ENCODE results near the gene NSUN7. TPM values are rescaled to one million over a fixed set of nuclear protein-coding genes. Genes with fewer than 3 reads are reported as not detected.

The NSUN7 gene
- total and polyA plus RNA-seq, 9 of the 15 experiments (the other 6 are each of a cell fraction or from before 2014, with no cell fraction given): not detected

GRCh38 chr4:40789031-40789430 lies 39.3 kb downstream of the NSUN7 start:
- ChIA-PET POLR2A (no interaction called here), CTCF (ENCODE audit: low intra/inter-chr PET ratio) (no interaction called here)
- no peak overlapping the region for H3K4me2 ChIP-seq (ENCODE audit: insufficient read depth, low read length)
- H3K4me3 ChIP-seq: no peak overlapping the region
- H3K36me3 ChIP-seq (ENCODE audit: control insufficient read depth, insufficient read depth, low read length): no peaks in the 10 kb centered on the region
- TF ChIP-seq NEUROD1 (IDR thresholded peaks at IDR 0.05; ENCODE audit: borderline replicate concordance, low read depth, low read length, partially characterized antibody) (no peak), BRF1 (IDR thresholded peaks at IDR 0.05; ENCODE audit: borderline replicate concordance, extremely low read depth, insufficient read length) (no peak)
- H3K27ac ChIP-seq (ENCODE audit: extremely low read depth, low read depth, low read length): no peak overlapping the region
- in situ Hi-C loops (cut with MboI): no loop called here
- H3K79me2 ChIP-seq (ENCODE audit: control insufficient read depth, insufficient read depth, low read length): no peaks in the 10 kb centered on the region
- H3K9me3 ChIP-seq (replicated peaks; ENCODE audit: control insufficient read depth, insufficient read depth, low read depth, low read length): no peaks in the 10 kb centered on the region
- WGBS (ENCODE audit: insufficient coverage, low coverage, missing lambda C conversion rate): 0% methylated on average over 1 of the region's 1 CpG
- peaks cover 0 to 4% of the 10 kb centered on the region in 2 experiments; a peak in 1 of 5 replicates for H3K27me3 ChIP-seq (ENCODE audit: control insufficient read depth in 2 of 2, insufficient read depth in 2 of 2, low read length in 2 of 2)
- no peak overlapping the region for H2AFZ ChIP-seq (ENCODE audit: low read depth, low read length)
- intact Hi-C loops (cut with micrococcal nuclease): no loop called here
- no peak overlapping the region for H3K9ac ChIP-seq (ENCODE audit: insufficient read depth in 1 of 2, low read depth in 2 of 2, low read length in 2 of 2)
- no peak for ATAC-seq
- no peak for FAIRE-seq
- no TSS peak for BruUV-seq (replicated peaks)
- no peak for DNase-seq (ENCODE audit: extremely low read depth in 1 of 4, low spot score in 3 of 4)
- H4K20me1 ChIP-seq (replicated peaks; ENCODE audit: control insufficient read depth, insufficient read depth, low read length): no peaks in the 10 kb centered on the region
- H3K9me1 ChIP-seq (ENCODE audit: control insufficient read depth, insufficient read depth, low read length): no peaks in the 10 kb centered on the region
- H3K4me1 ChIP-seq (replicated peaks in 1 of 2; ENCODE audit: control insufficient read depth in 2 of 2, insufficient read depth in 2 of 2, low read length in 2 of 2): no peaks in the 10 kb centered on the region

GRCh38 chr4:40789771-40790170 lies 40.0 kb downstream of the NSUN7 start:
- WGBS (ENCODE audit: insufficient coverage, low coverage, missing lambda C conversion rate): 0% methylated on average over 3 of the region's 3 CpGs
- no TSS peak for BruUV-seq (replicated peaks)

More at GRCh38 chr4:40789771-40790170, 40.0 kb downstream of the NSUN7 start:
- ATAC-seq: no peak
- H3K9me3 ChIP-seq (replicated peaks; ENCODE audit: control insufficient read depth, insufficient read depth, low read depth, low read length): no peaks in the 10 kb centered on the region
- H3K36me3 ChIP-seq (ENCODE audit: control insufficient read depth, insufficient read depth, low read length): no peaks in the 10 kb centered on the region
- no peaks in the 10 kb centered on the region for H3K9me1 ChIP-seq (ENCODE audit: control insufficient read depth, insufficient read depth, low read length)
- H3K4me3 ChIP-seq: no peak overlapping the region
- in situ Hi-C loops (cut with MboI) (no loop called here), intact Hi-C loops (cut with micrococcal nuclease) (no loop called here)
- no peak for DNase-seq (ENCODE audit: extremely low read depth in 1 of 4, low spot score in 3 of 4)
- H3K27me3 ChIP-seq (ENCODE audit: control insufficient read depth in 2 of 2, insufficient read depth in 2 of 2, low read length in 2 of 2): peaks cover 0 to 4% of the 10 kb centered on the region in 2 experiments; a peak in 1 of 5 replicates
- H3K27ac ChIP-seq (ENCODE audit: extremely low read depth, low read depth, low read length): no peak overlapping the region
- H3K79me2 ChIP-seq (ENCODE audit: control insufficient read depth, insufficient read depth, low read length): no peaks in the 10 kb centered on the region
- TF ChIP-seq NKRF (IDR thresholded peaks at IDR 0.05; ENCODE audit: borderline replicate concordance) (no peak), FOXK1 (CRISPR knock-in tag; IDR thresholded peaks at IDR 0.05; ENCODE audit: borderline replicate concordance) (no peak), ZC3H11A (IDR thresholded peaks at IDR 0.05; ENCODE audit: low read depth, low read length) (no peak), PBX2 (CRISPR knock-in tag; IDR thresholded peaks at IDR 0.05; ENCODE audit: low read depth) (no peak), PBX2 (tag; conservative IDR thresholded peaks at IDR 0.05; ENCODE audit: low read depth) (no peak), ZNF436 (CRISPR knock-in tag; IDR thresholded peaks at IDR 0.05) (no peak), KDM1A (IDR thresholded peaks at IDR 0.05) (no peak), NCOA6 (IDR thresholded peaks at IDR 0.05) (no peak)
- FAIRE-seq: no peak
- H3K4me1 ChIP-seq (replicated peaks in 1 of 2; ENCODE audit: control insufficient read depth in 2 of 2, insufficient read depth in 2 of 2, low read length in 2 of 2): no peaks in the 10 kb centered on the region
- no peak overlapping the region for H3K9ac ChIP-seq (ENCODE audit: insufficient read depth in 1 of 2, low read depth in 2 of 2, low read length in 2 of 2)
- no peak overlapping the region for H2AFZ ChIP-seq (ENCODE audit: low read depth, low read length)
- CTCF ChIA-PET (ENCODE audit: low intra/inter-chr PET ratio): no interaction called here
- H3K4me2 ChIP-seq (ENCODE audit: insufficient read depth, low read length): no peak overlapping the region
- POLR2A ChIA-PET: interaction anchor here (0.6 kb wide), 1 partner anchor 35 kb away, joined by 3 read pairs; no protein-coding TSS in a partner anchor
- H4K20me1 ChIP-seq (replicated peaks; ENCODE audit: control insufficient read depth, insufficient read depth, low read length): no peaks in the 10 kb centered on the region

Data from K562 (cell line).